OCI-LY3 (cell line): ENCODE data around the gene SCRN2.

Source experiments
- EZH2phosphoT487 ChIP-seq: fragments of 200-600 bp; shearing (Covaris generic); IDR thresholded peaks from 2 replicates; pipeline ENCODE4 v1.6.1; 2018; ENCODE audit warnings: antibody characterized with exemption, mixed run types, low read depth
- TF ChIP-seq, protein P1 (sequence below): fragments of 200-600, 300-600 bp; sonication (generic); IDR thresholded peaks from 2 replicates; pipeline ENCODE4 v1.5.1; 2014; ENCODE audit warnings: antibody characterized with exemption, low read length, low read depth

DNA sequence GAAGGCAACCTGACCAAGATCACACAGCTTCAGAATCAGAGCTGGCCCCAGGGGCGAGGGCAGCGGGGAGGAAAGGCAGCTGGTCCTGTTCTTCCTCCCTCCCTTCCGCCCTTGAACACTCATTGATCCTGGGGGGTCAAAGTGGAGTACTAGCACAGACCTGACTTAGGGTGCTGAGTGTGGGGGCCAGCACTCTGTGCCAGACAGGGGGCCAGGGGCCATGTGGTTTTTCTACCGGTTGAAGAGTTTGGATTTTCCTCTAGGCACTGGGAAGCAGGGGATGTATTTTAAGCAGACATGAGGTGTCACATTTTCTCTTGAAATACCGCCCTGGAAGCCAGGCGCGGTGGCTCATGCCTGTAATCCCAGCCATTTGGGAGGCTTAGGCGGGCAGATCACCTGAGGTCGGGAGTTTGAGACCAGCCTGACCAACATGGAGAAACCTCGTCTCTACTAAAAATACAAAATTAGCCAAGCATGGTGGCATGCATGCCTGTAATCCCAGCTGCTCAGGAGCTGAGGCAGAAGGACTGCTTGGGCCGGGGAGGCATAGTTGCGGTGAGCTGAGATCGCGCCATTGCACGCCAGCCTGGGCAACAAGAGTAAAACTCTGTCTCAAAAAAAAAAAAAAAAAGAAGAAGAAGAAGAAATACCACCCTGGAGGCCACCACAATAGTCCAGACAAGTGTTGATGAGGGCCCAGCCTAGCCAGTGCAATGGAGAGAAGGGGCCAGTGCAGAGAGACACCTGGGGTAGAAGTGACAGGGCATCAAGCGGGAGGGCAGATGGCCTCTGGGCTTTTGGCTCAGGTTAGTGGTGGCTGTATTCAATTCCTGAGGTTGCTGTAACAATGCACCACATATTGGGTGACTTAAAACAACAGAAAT, 34.8 kb downstream of the SCRN2 start:
- TF ChIP-seq, protein P1, sequence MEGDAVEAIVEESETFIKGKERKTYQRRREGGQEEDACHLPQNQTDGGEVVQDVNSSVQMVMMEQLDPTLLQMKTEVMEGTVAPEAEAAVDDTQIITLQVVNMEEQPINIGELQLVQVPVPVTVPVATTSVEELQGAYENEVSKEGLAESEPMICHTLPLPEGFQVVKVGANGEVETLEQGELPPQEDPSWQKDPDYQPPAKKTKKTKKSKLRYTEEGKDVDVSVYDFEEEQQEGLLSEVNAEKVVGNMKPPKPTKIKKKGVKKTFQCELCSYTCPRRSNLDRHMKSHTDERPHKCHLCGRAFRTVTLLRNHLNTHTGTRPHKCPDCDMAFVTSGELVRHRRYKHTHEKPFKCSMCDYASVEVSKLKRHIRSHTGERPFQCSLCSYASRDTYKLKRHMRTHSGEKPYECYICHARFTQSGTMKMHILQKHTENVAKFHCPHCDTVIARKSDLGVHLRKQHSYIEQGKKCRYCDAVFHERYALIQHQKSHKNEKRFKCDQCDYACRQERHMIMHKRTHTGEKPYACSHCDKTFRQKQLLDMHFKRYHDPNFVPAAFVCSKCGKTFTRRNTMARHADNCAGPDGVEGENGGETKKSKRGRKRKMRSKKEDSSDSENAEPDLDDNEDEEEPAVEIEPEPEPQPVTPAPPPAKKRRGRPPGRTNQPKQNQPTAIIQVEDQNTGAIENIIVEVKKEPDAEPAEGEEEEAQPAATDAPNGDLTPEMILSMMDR = no peak
- TF ChIP-seq EZH2phosphoT487 = no peak
